Measurements from ENCODE around the gene TRRAP. TPM values are rescaled to one million over a fixed set of nuclear protein-coding genes. Genes with fewer than 3 reads are reported as not detected.
"Not testable (repeated sequence)": the region's sequence is repeated elsewhere in the genome, so short reads cannot be mapped to it uniquely, and the experiment has no call there.

The TRRAP gene
- polyA plus RNA-seq, 1 donor = 20.3 TPM

DNA sequence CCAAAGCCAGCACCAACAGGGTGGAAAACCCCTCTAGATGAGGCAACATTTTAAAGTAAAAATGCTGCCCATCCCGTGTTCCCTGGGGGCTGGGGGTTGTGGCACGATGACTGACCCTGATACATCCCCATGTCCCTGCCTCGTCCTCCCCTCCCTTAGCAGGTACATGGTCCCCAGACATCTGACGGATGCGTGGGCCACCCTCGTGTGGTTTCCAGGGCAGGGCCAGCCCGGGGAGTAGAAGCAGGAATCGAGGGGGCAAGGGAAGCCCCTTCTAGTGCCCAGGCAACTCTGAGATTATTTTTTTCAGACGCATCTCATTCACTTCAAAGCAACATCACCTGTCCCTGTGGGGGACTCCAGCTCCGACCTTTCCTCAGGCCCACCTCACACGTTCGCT lies 12.0 kb upstream of the TRRAP start:
- DNase-seq (ENCODE audit: low read depth) = no peak

GRCh38 chr7:98866765-98867164 lies 11.6 kb upstream of the TRRAP start:
- no peak for DNase-seq (ENCODE audit: low read depth)

- no peak for DNase-seq (ENCODE audit: low read depth)
Observed at GRCh38 chr7:98868450-98868849, 9.9 kb upstream of the TRRAP start.

GRCh38 chr7:98869027-98869596 lies 9.2 kb upstream of the TRRAP start:
- no peak for DNase-seq (ENCODE audit: low read depth)

DNA sequence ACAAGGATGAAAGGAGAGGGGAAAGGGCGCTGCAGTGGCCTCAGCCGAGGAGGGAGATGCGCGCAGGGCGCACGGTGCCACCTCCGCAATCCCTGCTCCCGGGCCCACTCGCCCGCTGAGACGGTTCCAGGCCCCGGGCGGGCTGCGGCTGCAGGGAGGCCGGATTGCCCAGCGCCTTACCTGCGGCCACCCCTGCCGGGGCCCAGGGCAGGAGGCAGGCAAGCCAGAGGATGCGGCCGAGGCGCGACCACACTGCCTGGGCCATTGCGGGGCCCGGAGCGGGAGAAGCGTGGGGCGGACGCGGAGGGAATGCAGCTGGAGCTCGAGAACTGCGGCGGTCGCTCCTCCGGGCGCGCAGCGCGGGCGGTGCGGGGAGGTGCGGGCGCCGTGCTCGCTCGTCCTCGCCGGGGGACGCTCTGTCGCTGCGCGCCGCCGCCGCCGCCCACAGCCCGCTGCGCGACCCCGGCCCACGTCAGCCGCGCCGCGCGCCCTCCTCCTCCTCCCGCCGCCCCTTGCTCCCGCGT lies 8.7 kb upstream of the TRRAP start, which contains the start of gene TMEM130:
Gene TMEM130, minus strand, starts transcription at position 418 of the 524 bp plus-strand sequence. Its CDS starts 153 bp downstream, at position 265.
- DNase-seq (ENCODE audit: low read depth) = no peak

- DNase-seq (ENCODE audit: low read depth) = no peak
Observed at GRCh38 chr7:98870121-98870651, 8.1 kb upstream of the TRRAP start.

GRCh38 chr7:98870807-98871491 lies 7.4 kb upstream of the TRRAP start:
- no peak for DNase-seq (ENCODE audit: low read depth)

GRCh38 chr7:98872328-98872924 lies 5.9 kb upstream of the TRRAP start:
- no peak for DNase-seq (ENCODE audit: low read depth)

DNA sequence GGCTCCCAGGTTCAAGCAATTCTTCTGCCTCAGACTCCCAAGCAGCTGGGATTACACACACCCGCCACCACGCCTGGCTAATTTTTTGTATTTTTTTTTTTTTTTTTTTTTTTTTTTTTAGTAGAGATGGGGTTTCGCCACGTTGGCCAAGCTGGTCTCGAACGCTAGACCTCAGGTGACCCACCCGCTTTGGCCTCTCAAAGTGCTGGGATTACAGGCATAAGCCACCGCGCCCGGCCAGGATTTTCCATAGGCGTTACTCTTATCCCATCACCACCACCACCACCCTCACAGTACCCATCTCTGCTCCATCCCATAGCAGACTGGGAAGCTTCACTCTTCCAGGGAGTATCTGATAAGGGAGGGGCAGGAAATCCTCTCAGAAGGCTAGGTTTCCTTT lies 4.7 kb upstream of the TRRAP start:
- not testable (repeated sequence) for DNase-seq (ENCODE audit: low read depth)

GRCh38 chr7:98874942-98875341 lies 3.4 kb upstream of the TRRAP start:
- no peak for DNase-seq (ENCODE audit: low read depth)

DNA sequence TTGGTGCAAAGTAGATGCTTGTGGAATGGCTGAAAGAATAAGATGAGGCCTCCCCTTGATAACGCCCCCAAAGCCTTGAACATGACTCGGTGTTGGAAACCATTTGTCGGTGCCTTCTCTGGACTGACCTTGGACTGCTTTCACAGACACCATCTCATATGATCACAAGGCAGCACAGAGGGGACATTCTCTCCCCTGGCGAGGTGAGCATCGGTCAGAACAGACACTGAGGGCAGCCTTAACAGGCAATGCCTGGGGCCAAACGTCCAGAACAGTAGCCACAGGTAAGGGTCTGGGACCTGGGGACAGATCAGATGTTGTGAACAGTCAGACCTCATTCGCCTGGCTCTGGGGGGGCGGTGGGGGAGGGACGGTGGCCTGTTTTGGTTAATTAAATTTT lies 2.8 kb upstream of the TRRAP start:
- no peak for DNase-seq (ENCODE audit: low read depth)

DNA sequence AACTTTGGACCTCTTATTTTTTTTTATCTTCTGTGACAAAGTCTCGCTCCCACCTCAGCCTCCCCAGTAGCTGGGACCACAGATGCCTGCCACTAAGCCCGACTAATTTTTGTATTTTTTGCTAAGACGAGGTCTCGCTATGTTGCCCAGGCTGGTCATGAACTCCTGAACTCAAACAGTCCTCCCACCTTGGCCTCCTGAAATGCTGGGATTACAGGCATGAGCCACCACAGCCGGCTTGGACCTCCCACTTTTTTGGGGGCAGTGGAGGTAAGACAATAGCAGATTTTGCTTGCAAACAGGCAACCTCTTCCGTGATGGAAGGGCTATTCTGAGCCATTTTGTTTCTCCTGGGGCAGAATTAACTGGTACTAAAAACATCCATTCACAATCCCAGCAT lies 1.2 kb upstream of the TRRAP start:
- DNase-seq (ENCODE audit: low read depth) = no peak

GRCh38 chr7:98877692-98878364 lies 504 bp upstream of the TRRAP start:
- no peak for DNase-seq (ENCODE audit: low read depth)

GRCh38 chr7:98879198-98879978 lies 1.1 kb downstream of the TRRAP start:
- no peak for DNase-seq (ENCODE audit: low read depth)

DNA sequence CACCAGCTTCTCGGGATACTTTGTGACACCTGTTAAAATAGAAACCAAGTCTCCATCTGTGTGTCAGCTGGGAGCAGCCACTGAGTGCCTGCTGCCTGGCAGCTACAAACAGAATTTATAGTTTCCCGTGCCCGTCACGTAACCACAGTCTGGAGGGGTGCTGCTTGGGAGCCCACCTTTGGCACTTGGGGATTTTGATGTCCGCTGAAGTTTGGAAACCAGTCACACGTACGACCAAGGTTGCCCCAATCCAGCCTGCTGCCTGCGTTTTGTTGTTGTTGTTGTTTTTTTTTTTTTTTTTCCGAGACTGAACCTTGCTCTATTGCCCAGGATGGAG lies 1.6 kb downstream of the TRRAP start:
- no peak for DNase-seq (ENCODE audit: low read depth)

DNA sequence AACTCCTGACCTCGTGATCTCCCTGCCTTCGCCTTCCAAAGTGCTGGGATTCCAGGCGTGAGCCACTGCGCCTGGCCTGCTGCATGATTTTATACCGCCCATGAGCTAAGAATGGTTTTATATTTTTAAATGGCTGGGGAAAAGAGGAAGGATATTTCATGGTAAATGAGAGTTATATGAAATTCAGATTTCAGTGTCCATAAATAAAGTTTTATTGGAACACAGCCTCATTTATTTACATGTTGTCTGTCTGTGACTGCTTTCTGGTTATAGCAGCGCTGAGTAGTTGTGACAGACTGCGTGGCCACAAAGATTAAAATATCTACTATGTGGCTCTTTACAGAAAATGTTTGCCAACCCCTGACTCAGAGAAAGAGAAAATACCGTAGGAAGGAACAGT lies 2.2 kb downstream of the TRRAP start:
- no peak for DNase-seq (ENCODE audit: low read depth)

DNA sequence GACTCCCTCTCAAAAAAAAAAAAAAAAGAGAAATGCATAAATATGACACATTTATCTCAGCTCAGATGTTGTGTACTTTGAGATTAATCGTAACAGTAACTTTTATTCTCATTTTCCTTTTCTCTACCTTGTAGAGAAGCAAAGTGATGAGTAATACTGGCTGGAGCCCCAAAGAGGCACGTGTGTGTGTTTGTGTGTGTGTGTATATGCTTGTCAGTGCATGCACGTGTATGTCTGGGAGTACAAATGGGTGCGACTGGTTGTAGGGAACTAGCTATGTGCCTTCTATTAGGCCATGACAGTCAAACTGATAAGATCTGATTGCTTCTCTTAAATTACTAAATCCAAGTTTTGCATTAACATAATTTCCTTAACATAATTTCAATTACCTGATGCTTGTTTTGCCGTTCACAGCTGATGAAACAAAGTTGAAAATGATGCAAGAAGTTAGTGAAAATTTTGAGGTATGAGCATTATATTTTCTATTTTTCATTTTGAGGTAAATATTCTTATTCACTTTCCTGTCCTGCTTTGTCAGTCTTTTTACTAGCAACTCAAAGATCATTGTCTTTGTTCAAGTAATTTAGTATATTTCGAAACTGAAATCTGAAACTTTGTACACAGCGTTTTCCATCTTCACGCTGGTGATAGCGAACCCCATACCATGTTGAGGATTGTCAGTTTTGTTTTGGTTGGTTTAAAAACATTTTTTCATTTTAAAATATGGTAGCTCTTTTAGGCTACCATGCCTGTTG lies 3.4 kb downstream of the TRRAP start:
- DNase-seq (ENCODE audit: low read depth) = no peak

- no peak for DNase-seq (ENCODE audit: low read depth)
Observed at GRCh38 chr7:98884416-98884815, 6.1 kb downstream of the TRRAP start.

GRCh38 chr7:98887038-98887437 lies 8.7 kb downstream of the TRRAP start:
- DNase-seq (ENCODE audit: low read depth) = no peak

GRCh38 chr7:98892609-98893008 lies 14.3 kb downstream of the TRRAP start:
- DNase-seq (ENCODE audit: low read depth) = no peak

GRCh38 chr7:98899816-98900215 lies 21.5 kb downstream of the TRRAP start:
- DNase-seq (ENCODE audit: low read depth) = no peak

All from forelimb muscle (tissue), 1 donor.